Measurements from ENCODE around the gene TRPV2.
"Not testable (repeated sequence)": the region's sequence is repeated elsewhere in the genome, so short reads cannot be mapped to it uniquely, and the experiment has no call there.

The TRPV2 gene

GRCh38 chr17:16438173-16438556 lies 22.8 kb downstream of the TRPV2 start:
- DNase-seq (ENCODE audit: low spot score): no peak

GRCh38 chr17:16438557-16439302 lies 23.4 kb downstream of the TRPV2 start:
- DNase-seq (ENCODE audit: low spot score): peak; percentile 99

- peak; percentile 26 for DNase-seq (ENCODE audit: low spot score)
Observed at GRCh38 chr17:16439303-16439791, 24.0 kb downstream of the TRPV2 start.

- DNase-seq (ENCODE audit: low spot score): peak; percentile 20
Observed at GRCh38 chr17:16439811-16440351, 24.5 kb downstream of the TRPV2 start.

- not testable (repeated sequence) for DNase-seq (ENCODE audit: low spot score)
Observed at GRCh38 chr17:16440354-16440753, 25.0 kb downstream of the TRPV2 start.

- no peak for DNase-seq (ENCODE audit: low spot score)
Observed at GRCh38 chr17:16440901-16441629, 25.7 kb downstream of the TRPV2 start.

GRCh38 chr17:16442141-16442540 lies 26.8 kb downstream of the TRPV2 start:
- no peak for DNase-seq (ENCODE audit: low spot score)

GRCh38 chr17:16442594-16443510 lies 27.5 kb downstream of the TRPV2 start:
- DNase-seq (ENCODE audit: low spot score): no peak

GRCh38 chr17:16443511-16444257 lies 28.3 kb downstream of the TRPV2 start:
- DNase-seq (ENCODE audit: low spot score): no peak

- no peak for DNase-seq (ENCODE audit: low spot score)
Observed at GRCh38 chr17:16444258-16444886, 29.0 kb downstream of the TRPV2 start.

- DNase-seq (ENCODE audit: low spot score): no peak
Observed at GRCh38 chr17:16446338-16446983, 31.1 kb downstream of the TRPV2 start.

- no peak for DNase-seq (ENCODE audit: low spot score)
Observed at GRCh38 chr17:16447676-16448075, 32.3 kb downstream of the TRPV2 start.

GRCh38 chr17:16448490-16448889 lies 33.1 kb downstream of the TRPV2 start:
- no peak for DNase-seq (ENCODE audit: low spot score)

GRCh38 chr17:16449121-16449570 lies 33.8 kb downstream of the TRPV2 start:
- no peak for DNase-seq (ENCODE audit: low spot score)

- DNase-seq (ENCODE audit: low spot score): no peak
Observed at GRCh38 chr17:16450028-16450427, 34.7 kb downstream of the TRPV2 start.

GRCh38 chr17:16452268-16452667 lies 36.9 kb downstream of the TRPV2 start:
- DNase-seq (ENCODE audit: low spot score): not testable (repeated sequence)

GRCh38 chr17:16453493-16453851 lies 38.1 kb downstream of the TRPV2 start:
- DNase-seq (ENCODE audit: low spot score): no peak

- DNase-seq (ENCODE audit: low spot score): no peak
Observed at GRCh38 chr17:16455997-16456741, 40.8 kb downstream of the TRPV2 start.

- no peak for DNase-seq (ENCODE audit: low spot score)
Observed at GRCh38 chr17:16456742-16457316, 41.5 kb downstream of the TRPV2 start.

Data from germinal center (tissue), 1 donor.